Neural cell (in vitro differentiated cells): Measurements from ENCODE around the gene PDE3B.

Experiments
- POLR2AphosphoS5 ChIP-seq: IDR thresholded peaks from 2 replicates; pipeline ENCODE4 v1.6.1; 2012
- TF ChIP-seq, protein P1 (sequence below): IDR thresholded peaks from 2 replicates; pipeline ENCODE4 v1.6.1; 2012; ENCODE audit warnings: borderline replicate concordance
- TF ChIP-seq, protein P2 (sequence below): fragments of 450-650 bp; IDR thresholded peaks from 2 replicates; pipeline ENCODE4 v1.5.1; 2014; ENCODE audit warnings: antibody characterized with exemption, mild to moderate bottlenecking, moderate library complexity; ENCODE audit not compliant: poor library complexity, severe bottlenecking

DNA sequence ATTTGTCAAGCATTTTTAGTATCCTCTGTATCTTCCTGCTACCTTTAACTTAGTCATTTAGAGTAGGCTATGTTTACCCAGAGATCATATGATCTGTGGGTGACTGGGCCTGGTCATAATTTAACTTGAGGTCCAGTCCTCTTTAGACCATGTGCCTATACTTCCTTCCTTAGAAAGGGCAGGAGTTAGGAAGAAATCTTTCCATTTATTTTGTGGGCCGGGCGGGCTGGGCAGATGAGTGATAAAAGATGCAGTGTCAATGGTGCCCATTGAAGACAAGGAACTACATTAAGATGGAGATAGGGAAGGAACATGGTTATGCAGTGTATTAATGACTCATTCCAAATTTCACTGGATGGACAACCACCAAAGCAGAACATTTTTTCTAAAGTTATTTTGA is 30.9 kb upstream of the PDE3B start:
- TF ChIP-seq, protein P1, sequence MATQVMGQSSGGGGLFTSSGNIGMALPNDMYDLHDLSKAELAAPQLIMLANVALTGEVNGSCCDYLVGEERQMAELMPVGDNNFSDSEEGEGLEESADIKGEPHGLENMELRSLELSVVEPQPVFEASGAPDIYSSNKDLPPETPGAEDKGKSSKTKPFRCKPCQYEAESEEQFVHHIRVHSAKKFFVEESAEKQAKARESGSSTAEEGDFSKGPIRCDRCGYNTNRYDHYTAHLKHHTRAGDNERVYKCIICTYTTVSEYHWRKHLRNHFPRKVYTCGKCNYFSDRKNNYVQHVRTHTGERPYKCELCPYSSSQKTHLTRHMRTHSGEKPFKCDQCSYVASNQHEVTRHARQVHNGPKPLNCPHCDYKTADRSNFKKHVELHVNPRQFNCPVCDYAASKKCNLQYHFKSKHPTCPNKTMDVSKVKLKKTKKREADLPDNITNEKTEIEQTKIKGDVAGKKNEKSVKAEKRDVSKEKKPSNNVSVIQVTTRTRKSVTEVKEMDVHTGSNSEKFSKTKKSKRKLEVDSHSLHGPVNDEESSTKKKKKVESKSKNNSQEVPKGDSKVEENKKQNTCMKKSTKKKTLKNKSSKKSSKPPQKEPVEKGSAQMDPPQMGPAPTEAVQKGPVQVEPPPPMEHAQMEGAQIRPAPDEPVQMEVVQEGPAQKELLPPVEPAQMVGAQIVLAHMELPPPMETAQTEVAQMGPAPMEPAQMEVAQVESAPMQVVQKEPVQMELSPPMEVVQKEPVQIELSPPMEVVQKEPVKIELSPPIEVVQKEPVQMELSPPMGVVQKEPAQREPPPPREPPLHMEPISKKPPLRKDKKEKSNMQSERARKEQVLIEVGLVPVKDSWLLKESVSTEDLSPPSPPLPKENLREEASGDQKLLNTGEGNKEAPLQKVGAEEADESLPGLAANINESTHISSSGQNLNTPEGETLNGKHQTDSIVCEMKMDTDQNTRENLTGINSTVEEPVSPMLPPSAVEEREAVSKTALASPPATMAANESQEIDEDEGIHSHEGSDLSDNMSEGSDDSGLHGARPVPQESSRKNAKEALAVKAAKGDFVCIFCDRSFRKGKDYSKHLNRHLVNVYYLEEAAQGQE: no peak
- TF ChIP-seq, protein P2, sequence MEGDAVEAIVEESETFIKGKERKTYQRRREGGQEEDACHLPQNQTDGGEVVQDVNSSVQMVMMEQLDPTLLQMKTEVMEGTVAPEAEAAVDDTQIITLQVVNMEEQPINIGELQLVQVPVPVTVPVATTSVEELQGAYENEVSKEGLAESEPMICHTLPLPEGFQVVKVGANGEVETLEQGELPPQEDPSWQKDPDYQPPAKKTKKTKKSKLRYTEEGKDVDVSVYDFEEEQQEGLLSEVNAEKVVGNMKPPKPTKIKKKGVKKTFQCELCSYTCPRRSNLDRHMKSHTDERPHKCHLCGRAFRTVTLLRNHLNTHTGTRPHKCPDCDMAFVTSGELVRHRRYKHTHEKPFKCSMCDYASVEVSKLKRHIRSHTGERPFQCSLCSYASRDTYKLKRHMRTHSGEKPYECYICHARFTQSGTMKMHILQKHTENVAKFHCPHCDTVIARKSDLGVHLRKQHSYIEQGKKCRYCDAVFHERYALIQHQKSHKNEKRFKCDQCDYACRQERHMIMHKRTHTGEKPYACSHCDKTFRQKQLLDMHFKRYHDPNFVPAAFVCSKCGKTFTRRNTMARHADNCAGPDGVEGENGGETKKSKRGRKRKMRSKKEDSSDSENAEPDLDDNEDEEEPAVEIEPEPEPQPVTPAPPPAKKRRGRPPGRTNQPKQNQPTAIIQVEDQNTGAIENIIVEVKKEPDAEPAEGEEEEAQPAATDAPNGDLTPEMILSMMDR: no peak
- no peak for TF ChIP-seq POLR2AphosphoS5
